Activated CD4-positive, alpha-beta T cell treated with anti-CD3 and anti-CD28 coated beads, Interleukin-2, Interleukin-4, amounts not matched to agents 100 ng/mL and 50 ng/mL, durations not matched to agents 16 hours and 8 hours (primary cell): ENCODE data around the gene FOXB1.
A peak's percentile ranks its signal among the peaks of the same experiment; 100 is the strongest.

Experiments used
- DNase-seq: peaks from one replicate; pipeline ENCODE4 v3.0.0-alpha.2; 2020; ENCODE audit warnings: low spot score

Gene FOXB1

GRCh38 chr15:60004009-60004845 is at the start of gene FOXB1:
FOXB1 (plus strand) TSS chr15:60004311; CDS start chr15:60004964, 653 bp downstream.
- DNase-seq, result no peak

GRCh38 chr15:59958288-59958687 is 45.8 kb upstream of the FOXB1 start:
- DNase-seq, result no peak

- DNase-seq, result no peak
These were observed 43.8 kb upstream of the FOXB1 start for GRCh38 chr15:59960318-59960717.

- DNase-seq, result no peak
These were observed 40.8 kb upstream of the FOXB1 start for GRCh38 chr15:59963322-59963721.

GRCh38 chr15:59963925-59964324 is 40.2 kb upstream of the FOXB1 start:
- DNase-seq, result no peak

GRCh38 chr15:59965741-59966140 is 38.4 kb upstream of the FOXB1 start:
- no peak for DNase-seq

GRCh38 chr15:59966262-59966661 is 37.8 kb upstream of the FOXB1 start:
- DNase-seq, result peak; percentile 27

GRCh38 chr15:59968314-59968713 is 35.8 kb upstream of the FOXB1 start:
- no peak for DNase-seq

GRCh38 chr15:59972241-59972640 is 31.9 kb upstream of the FOXB1 start:
- DNase-seq, result no peak

- DNase-seq, result peak; percentile 81
These were observed 27.4 kb upstream of the FOXB1 start for GRCh38 chr15:59976480-59977271.

- no peak for DNase-seq
These were observed 12.3 kb upstream of the FOXB1 start for GRCh38 chr15:59991834-59992233.

- DNase-seq, result no peak
These were observed 10.9 kb upstream of the FOXB1 start for GRCh38 chr15:59993041-59993750.

GRCh38 chr15:59993950-59994401 is 10.1 kb upstream of the FOXB1 start:
- no peak for DNase-seq

GRCh38 chr15:59994526-59994887 is 9.6 kb upstream of the FOXB1 start:
- no peak for DNase-seq

- no peak for DNase-seq
These were observed 9.1 kb upstream of the FOXB1 start for GRCh38 chr15:59994888-59995557.

GRCh38 chr15:59995568-59996297 is 8.4 kb upstream of the FOXB1 start:
- no peak for DNase-seq

- DNase-seq, result no peak
These were observed 7.6 kb upstream of the FOXB1 start for GRCh38 chr15:59996298-59997041.

- peak; percentile 77 for DNase-seq
These were observed 6.9 kb upstream of the FOXB1 start for GRCh38 chr15:59997070-59997701.

GRCh38 chr15:59998305-59998949 is 5.7 kb upstream of the FOXB1 start:
- no peak for DNase-seq
